SU-DHL-6 (cell line): ENCODE measurements around the gene PPP1R12C.

Source experiments
- CTCF ChIP-seq: fragments of 200-600 bp; sonication (generic); IDR thresholded peaks from one replicate; pipeline ENCODE4 v1.5.1; 2017; ENCODE audit warnings: antibody characterized with exemption, mild to moderate bottlenecking, low read length, moderate library complexity; ENCODE audit not compliant: insufficient read depth, poor library complexity, severe bottlenecking
- EZH2phosphoT487 ChIP-seq: fragments of 200-600 bp; sonication (generic), shearing (Covaris generic); conservative IDR thresholded peaks from 2 replicates; pipeline ENCODE4 v1.6.1; 2018; ENCODE audit warnings: mild to moderate bottlenecking, antibody characterized with exemption, low read length, moderate library complexity, mixed read lengths

- TF ChIP-seq CTCF (no peak), EZH2phosphoT487 (no peak)
These were observed 69.0 kb downstream of the PPP1R12C start for GRCh38 chr19:55048446-55048845.
